HG02840 (cell line): ENCODE measurements around the gene FTO.

Source experiments
- ATAC-seq: cut with Tn5 transposase; IDR thresholded peaks from one replicate; pipeline ENCODE4 v1.9.1; 2021; ENCODE audit warnings: mild to moderate bottlenecking, moderate library complexity, moderate number of reproducible peaks; ENCODE audit not compliant: unreplicated experiment, low FRiP score

The FTO gene

GRCh38 chr16:53891409-53892139 is 187.6 kb downstream of the FTO start:
- no peak for ATAC-seq

GRCh38 chr16:53892155-53892554 is 188.2 kb downstream of the FTO start:
- no peak for ATAC-seq

- ATAC-seq: no peak
Observed at GRCh38 chr16:53893731-53894435, 189.9 kb downstream of the FTO start.

- no peak for ATAC-seq
Observed at GRCh38 chr16:53894686-53895085, 190.7 kb downstream of the FTO start.

- ATAC-seq: no peak
Observed at GRCh38 chr16:53895433-53895832, 191.5 kb downstream of the FTO start.

GRCh38 chr16:53895851-53896250 is 191.9 kb downstream of the FTO start:
- no peak for ATAC-seq

- no peak for ATAC-seq
Observed at GRCh38 chr16:53896722-53897121, 192.8 kb downstream of the FTO start.

- no peak for ATAC-seq
Observed at GRCh38 chr16:53898993-53899392, 195.0 kb downstream of the FTO start.

GRCh38 chr16:53899431-53899830 is 195.5 kb downstream of the FTO start:
- no peak for ATAC-seq

- ATAC-seq: no peak
Observed at GRCh38 chr16:53900667-53901066, 196.7 kb downstream of the FTO start.

- ATAC-seq: no peak
Observed at GRCh38 chr16:53901408-53901807, 197.5 kb downstream of the FTO start.

- ATAC-seq: no peak
Observed at GRCh38 chr16:53904533-53904932, 200.6 kb downstream of the FTO start.

- no peak for ATAC-seq
Observed at GRCh38 chr16:53905028-53905427, 201.1 kb downstream of the FTO start.

- no peak for ATAC-seq
Observed at GRCh38 chr16:53908731-53909130, 204.8 kb downstream of the FTO start.

GRCh38 chr16:53910990-53911389 is 207.0 kb downstream of the FTO start:
- ATAC-seq: no peak

GRCh38 chr16:53911513-53911912 is 207.6 kb downstream of the FTO start:
- no peak for ATAC-seq

GRCh38 chr16:53912155-53912554 is 208.2 kb downstream of the FTO start:
- ATAC-seq: no peak

GRCh38 chr16:53913099-53913870 is 209.3 kb downstream of the FTO start:
- no peak for ATAC-seq

GRCh38 chr16:53913920-53914319 is 210.0 kb downstream of the FTO start:
- ATAC-seq: no peak

- no peak for ATAC-seq
Observed at GRCh38 chr16:53914736-53915135, 210.8 kb downstream of the FTO start.

- no peak for ATAC-seq
Observed at GRCh38 chr16:53915452-53916160, 211.7 kb downstream of the FTO start.
